Type B pancreatic cell (in vitro differentiated cells): ENCODE measurements around the gene CARMIL3. TPM values are rescaled to one million over a fixed set of nuclear protein-coding genes. Genes with fewer than 3 reads are reported as not detected.

Experiments used
- DNase-seq: peaks from one replicate; pipeline ENCODE4 v3.0.0; 2021; ENCODE audit warnings: mixed read lengths; ENCODE audit not compliant: unreplicated experiment; ENCODE audit errors: extremely low spot score
- H3K27ac Mint-ChIP-seq: 2 replicates; pipeline ENCODE4 v1.8.0; 2021; ENCODE audit warnings: mild to moderate bottlenecking, mixed read lengths
- H3K27me3 Mint-ChIP-seq: 2 replicates; pipeline ENCODE4 v1.8.0; 2021; ENCODE audit warnings: mixed read lengths
- H3K36me3 Mint-ChIP-seq: 2 replicates; pipeline ENCODE4 v1.8.0; 2021; ENCODE audit warnings: mixed read lengths
- H3K4me1 Mint-ChIP-seq: one replicate; pipeline ENCODE4 v1.8.0; 2021; ENCODE audit warnings: mixed read lengths; ENCODE audit not compliant: unreplicated experiment
- H3K4me3 Mint-ChIP-seq: 2 replicates; pipeline ENCODE4 v1.8.0; 2021; ENCODE audit warnings: mild to moderate bottlenecking, mixed read lengths
- H3K9me3 Mint-ChIP-seq: 2 replicates; pipeline ENCODE4 v1.8.0; 2021; ENCODE audit warnings: mixed read lengths
- CTCF ChIP-seq: fragments of 200-600 bp; sonication (generic); conservative IDR thresholded peaks from 2 replicates; pipeline ENCODE4 v1.5.0; 2021; ENCODE audit warnings: antibody characterized with exemption, mild to moderate bottlenecking
- total RNA-seq: library from RNA; stranded (reverse); gene quantifications from 2 replicates; pipeline ENCODE4 v1.2.1, GENCODE V29; 2021; ENCODE audit warnings: low replicate concordance

The CARMIL3 gene
- total RNA-seq, 1 donor from 2014 or later = 2.8 TPM

- H3K27ac Mint-ChIP-seq = peak overlapping the region; percentile 49
- peaks cover 52% of the 10 kb centered on the region for H3K27me3 Mint-ChIP-seq
- no peaks in the 10 kb centered on the region for H3K36me3 Mint-ChIP-seq
Observed at GRCh38 chr14:24082411-24083080, 30.7 kb downstream of the CARMIL3 start.

GRCh38 chr14:24083462-24083861 lies 31.7 kb downstream of the CARMIL3 start:
- no peaks in the 10 kb centered on the region for H3K9me3 Mint-ChIP-seq
- TF ChIP-seq CTCF = no peak
- H3K4me1 Mint-ChIP-seq = peaks cover 22% of the 10 kb centered on the region
- no peak for DNase-seq
- peaks cover 49% of the 10 kb centered on the region for H3K27me3 Mint-ChIP-seq
- H3K4me3 Mint-ChIP-seq = peak overlapping the region; percentile 11
- no peak overlapping the region for H3K27ac Mint-ChIP-seq
- H3K36me3 Mint-ChIP-seq = no peaks in the 10 kb centered on the region

More at GRCh38 chr14:24082411-24083080, 30.7 kb downstream of the CARMIL3 start:
- H3K4me1 Mint-ChIP-seq = peaks cover 22% of the 10 kb centered on the region
- no peaks in the 10 kb centered on the region for H3K9me3 Mint-ChIP-seq
- DNase-seq = no peak
- TF ChIP-seq CTCF = no peak
- peak overlapping the region; percentile 86 for H3K4me3 Mint-ChIP-seq

- Mint-ChIP-seq H3K4me3 (no peak overlapping the region), H3K27ac (no peak overlapping the region), H3K27me3 (peaks cover 44% of the 10 kb centered on the region), H3K9me3 (no peaks in the 10 kb centered on the region), H3K36me3 (no peaks in the 10 kb centered on the region), H3K4me1 (peaks cover 22% of the 10 kb centered on the region)
- TF ChIP-seq CTCF = no peak
- no peak for DNase-seq
Observed at GRCh38 chr14:24084440-24084839, 32.6 kb downstream of the CARMIL3 start.

GRCh38 chr14:24085215-24085614 lies 33.4 kb downstream of the CARMIL3 start:
- Mint-ChIP-seq H3K36me3 (no peaks in the 10 kb centered on the region), H3K4me1 (peaks cover 15% of the 10 kb centered on the region), H3K27ac (no peak overlapping the region), H3K27me3 (peaks cover 39% of the 10 kb centered on the region), H3K4me3 (no peak overlapping the region), H3K9me3 (no peaks in the 10 kb centered on the region)
- no peak for TF ChIP-seq CTCF
- no peak for DNase-seq

- Mint-ChIP-seq H3K4me1 (peaks cover 14% of the 10 kb centered on the region), H3K9me3 (no peaks in the 10 kb centered on the region), H3K36me3 (no peaks in the 10 kb centered on the region), H3K27me3 (peaks cover 31% of the 10 kb centered on the region), H3K27ac (no peak overlapping the region), H3K4me3 (no peak overlapping the region)
- no peak for DNase-seq
- no peak for TF ChIP-seq CTCF
Observed at GRCh38 chr14:24086193-24086955, 34.6 kb downstream of the CARMIL3 start.
